Measurements from ENCODE around the gene PCNX3.

The PCNX3 gene

GRCh38 chr11:65615229-65615949 is at the start of gene PCNX3:
TSS of gene PCNX3 (plus strand) at chr11:65615776. CDS start at chr11:65616312, 536 bp downstream.
- peak; percentile 100 for DNase-seq

GRCh38 chr11:65569164-65569972 is 46.2 kb upstream of the PCNX3 start:
- peak in 1 of 2 experiments; percentile 69 for DNase-seq

GRCh38 chr11:65569973-65570918 is 45.3 kb upstream of the PCNX3 start, which contains the start of gene ZNRD2:
TSS of gene ZNRD2 (plus strand) at chr11:65570477. CDS start at chr11:65570492, 15 bp downstream.
- peak; percentile 94 to 95 for DNase-seq

GRCh38 chr11:65571420-65571819 is 44.2 kb upstream of the PCNX3 start:
- no peak for DNase-seq

GRCh38 chr11:65571940-65572339 is 43.6 kb upstream of the PCNX3 start:
- DNase-seq = peak in 1 of 2 experiments; percentile 27

GRCh38 chr11:65572356-65573051 is 43.1 kb upstream of the PCNX3 start, which contains the start of gene FAM89B:
TSS of gene FAM89B (plus strand) at chr11:65572538. CDS start at chr11:65572670, 132 bp downstream.
- DNase-seq = peak; percentile 79 to 82

- no peak for DNase-seq
Observed at GRCh38 chr11:65573391-65574079, 42.0 kb upstream of the PCNX3 start.

- peak; percentile 96 to 97 for DNase-seq
Observed at GRCh38 chr11:65574109-65574810, 41.3 kb upstream of the PCNX3 start.

- no peak for DNase-seq
Observed at GRCh38 chr11:65574811-65575567, 40.6 kb upstream of the PCNX3 start.

GRCh38 chr11:65575568-65576231 is 39.9 kb upstream of the PCNX3 start, which contains the start of gene EHBP1L1:
TSS of gene EHBP1L1 (plus strand) at chr11:65576053. CDS start at chr11:65576303, 250 bp downstream.
- peak; percentile 68 to 69 for DNase-seq

GRCh38 chr11:65576232-65576866 is 39.2 kb upstream of the PCNX3 start:
- no peak for DNase-seq

- DNase-seq = peak; percentile 39 to 43
Observed at GRCh38 chr11:65576867-65577755, 38.5 kb upstream of the PCNX3 start.

- DNase-seq = no peak
Observed at GRCh38 chr11:65577756-65578109, 37.8 kb upstream of the PCNX3 start.

- no peak for DNase-seq
Observed at GRCh38 chr11:65578134-65578533, 37.4 kb upstream of the PCNX3 start.

GRCh38 chr11:65578667-65579066 is 36.9 kb upstream of the PCNX3 start:
- DNase-seq = no peak

GRCh38 chr11:65579291-65579690 is 36.3 kb upstream of the PCNX3 start:
- no peak for DNase-seq

GRCh38 chr11:65580031-65580692 is 35.4 kb upstream of the PCNX3 start:
- DNase-seq = no peak

All from Kasumi-1 (cell line).